ENCODE results near the gene DDA1. TPM values are rescaled to one million over a fixed set of nuclear protein-coding genes. Genes with fewer than 3 reads are reported as not detected.

DDA1 gene
- total and polyA plus RNA-seq, 10 of the 15 experiments (the other 5 are each of a cell fraction or from before 2014, with no cell fraction given): 0.76 to 71.0 (median 39.4) TPM

DNA sequence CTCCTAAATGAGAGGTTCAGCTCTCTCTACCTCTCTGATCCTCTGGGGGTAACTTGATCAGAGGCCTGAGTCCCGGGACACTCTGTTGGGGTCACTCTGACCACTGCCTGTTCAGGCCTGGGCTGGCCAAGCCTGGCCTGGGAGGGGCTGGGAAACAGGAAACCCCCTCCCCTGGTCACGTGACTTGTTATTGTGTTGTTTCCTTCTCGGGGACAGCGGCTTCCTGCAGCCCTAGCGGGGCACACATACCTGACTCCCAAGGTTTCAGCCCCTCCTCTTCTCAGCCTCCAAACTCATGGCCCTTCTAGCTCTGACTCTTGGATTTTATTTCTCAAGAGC is 44.8 kb upstream of the DDA1 start, which contains the start of gene USHBP1 (continued):
- TF ChIP-seq SMAD5 (IDR thresholded peaks at IDR 0.05; ENCODE audit: low read depth) (no peak), TBL1XR1 (IDR thresholded peaks at IDR 0.05; ENCODE audit: low read depth, low read length) (no peak), NFIC (IDR thresholded peaks at IDR 0.05; ENCODE audit: low read depth, low read length) (no peak), ZBTB4 (CRISPR knock-in tag; IDR thresholded peaks at IDR 0.05) (no peak), ZNF274 (IDR thresholded peaks at IDR 0.05; ENCODE audit: insufficient read depth, insufficient read length) (no peak), RAD51 (IDR thresholded peaks at IDR 0.05) (peak; percentile 90), PML (IDR thresholded peaks at IDR 0.05; ENCODE audit: low read length) (no peak), PAX8 (IDR thresholded peaks at IDR 0.05) (no peak), USF2 (IDR thresholded peaks at IDR 0.05; ENCODE audit: borderline replicate concordance, low read depth, low read length) (peak; percentile 24; the same call in 1 of the 2 replicates), KAT2A (conservative IDR thresholded peaks at IDR 0.05; ENCODE audit: control insufficient read depth, low read depth, low read length) (no peak), NKRF (conservative IDR thresholded peaks at IDR 0.05) (no peak), TCF7 (IDR thresholded peaks at IDR 0.05; ENCODE audit: borderline replicate concordance) (no peak), BHLHE40 (IDR thresholded peaks at IDR 0.05; ENCODE audit: borderline replicate concordance in 1 of 2, low read depth in 2 of 2, low read length in 1 of 2) (peak; percentile 14 to 81; a peak in 2 of 4 replicates), ZNF217 (IDR thresholded peaks at IDR 0.05) (no peak), MEF2A (IDR thresholded peaks at IDR 0.05; ENCODE audit: insufficient read depth, low read depth, low read length) (no peak)
- TF ChIP-seq, protein P1, sequence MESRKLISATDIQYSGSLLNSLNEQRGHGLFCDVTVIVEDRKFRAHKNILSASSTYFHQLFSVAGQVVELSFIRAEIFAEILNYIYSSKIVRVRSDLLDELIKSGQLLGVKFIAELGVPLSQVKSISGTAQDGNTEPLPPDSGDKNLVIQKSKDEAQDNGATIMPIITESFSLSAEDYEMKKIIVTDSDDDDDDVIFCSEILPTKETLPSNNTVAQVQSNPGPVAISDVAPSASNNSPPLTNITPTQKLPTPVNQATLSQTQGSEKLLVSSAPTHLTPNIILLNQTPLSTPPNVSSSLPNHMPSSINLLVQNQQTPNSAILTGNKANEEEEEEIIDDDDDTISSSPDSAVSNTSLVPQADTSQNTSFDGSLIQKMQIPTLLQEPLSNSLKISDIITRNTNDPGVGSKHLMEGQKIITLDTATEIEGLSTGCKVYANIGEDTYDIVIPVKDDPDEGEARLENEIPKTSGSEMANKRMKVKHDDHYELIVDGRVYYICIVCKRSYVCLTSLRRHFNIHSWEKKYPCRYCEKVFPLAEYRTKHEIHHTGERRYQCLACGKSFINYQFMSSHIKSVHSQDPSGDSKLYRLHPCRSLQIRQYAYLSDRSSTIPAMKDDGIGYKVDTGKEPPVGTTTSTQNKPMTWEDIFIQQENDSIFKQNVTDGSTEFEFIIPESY (IDR thresholded peaks at IDR 0.05): no peak
- TF ChIP-seq, protein P2, sequence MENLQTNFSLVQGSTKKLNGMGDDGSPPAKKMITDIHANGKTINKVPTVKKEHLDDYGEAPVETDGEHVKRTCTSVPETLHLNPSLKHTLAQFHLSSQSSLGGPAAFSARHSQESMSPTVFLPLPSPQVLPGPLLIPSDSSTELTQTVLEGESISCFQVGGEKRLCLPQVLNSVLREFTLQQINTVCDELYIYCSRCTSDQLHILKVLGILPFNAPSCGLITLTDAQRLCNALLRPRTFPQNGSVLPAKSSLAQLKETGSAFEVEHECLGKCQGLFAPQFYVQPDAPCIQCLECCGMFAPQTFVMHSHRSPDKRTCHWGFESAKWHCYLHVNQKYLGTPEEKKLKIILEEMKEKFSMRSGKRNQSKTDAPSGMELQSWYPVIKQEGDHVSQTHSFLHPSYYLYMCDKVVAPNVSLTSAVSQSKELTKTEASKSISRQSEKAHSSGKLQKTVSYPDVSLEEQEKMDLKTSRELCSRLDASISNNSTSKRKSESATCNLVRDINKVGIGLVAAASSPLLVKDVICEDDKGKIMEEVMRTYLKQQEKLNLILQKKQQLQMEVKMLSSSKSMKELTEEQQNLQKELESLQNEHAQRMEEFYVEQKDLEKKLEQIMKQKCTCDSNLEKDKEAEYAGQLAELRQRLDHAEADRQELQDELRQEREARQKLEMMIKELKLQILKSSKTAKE (IDR thresholded peaks at IDR 0.05; ENCODE audit: low read depth, poor library complexity, severe bottlenecking): no peak
- TF ChIP-seq, protein P3, sequence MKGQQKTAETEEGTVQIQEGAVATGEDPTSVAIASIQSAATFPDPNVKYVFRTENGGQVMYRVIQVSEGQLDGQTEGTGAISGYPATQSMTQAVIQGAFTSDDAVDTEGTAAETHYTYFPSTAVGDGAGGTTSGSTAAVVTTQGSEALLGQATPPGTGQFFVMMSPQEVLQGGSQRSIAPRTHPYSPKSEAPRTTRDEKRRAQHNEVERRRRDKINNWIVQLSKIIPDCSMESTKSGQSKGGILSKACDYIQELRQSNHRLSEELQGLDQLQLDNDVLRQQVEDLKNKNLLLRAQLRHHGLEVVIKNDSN (IDR thresholded peaks at IDR 0.05; ENCODE audit: borderline replicate concordance, extremely low read length, insufficient read depth, low read depth, low read length): peak; percentile 74

Data from GM12878 (cell line).